HG03196 (cell line): ENCODE measurements around the gene SLC9C1.

Source experiments
- ATAC-seq: cut with Tn5 transposase; IDR thresholded peaks from one replicate; pipeline ENCODE4 v1.9.1; 2021; ENCODE audit not compliant: unreplicated experiment

The SLC9C1 gene

DNA sequence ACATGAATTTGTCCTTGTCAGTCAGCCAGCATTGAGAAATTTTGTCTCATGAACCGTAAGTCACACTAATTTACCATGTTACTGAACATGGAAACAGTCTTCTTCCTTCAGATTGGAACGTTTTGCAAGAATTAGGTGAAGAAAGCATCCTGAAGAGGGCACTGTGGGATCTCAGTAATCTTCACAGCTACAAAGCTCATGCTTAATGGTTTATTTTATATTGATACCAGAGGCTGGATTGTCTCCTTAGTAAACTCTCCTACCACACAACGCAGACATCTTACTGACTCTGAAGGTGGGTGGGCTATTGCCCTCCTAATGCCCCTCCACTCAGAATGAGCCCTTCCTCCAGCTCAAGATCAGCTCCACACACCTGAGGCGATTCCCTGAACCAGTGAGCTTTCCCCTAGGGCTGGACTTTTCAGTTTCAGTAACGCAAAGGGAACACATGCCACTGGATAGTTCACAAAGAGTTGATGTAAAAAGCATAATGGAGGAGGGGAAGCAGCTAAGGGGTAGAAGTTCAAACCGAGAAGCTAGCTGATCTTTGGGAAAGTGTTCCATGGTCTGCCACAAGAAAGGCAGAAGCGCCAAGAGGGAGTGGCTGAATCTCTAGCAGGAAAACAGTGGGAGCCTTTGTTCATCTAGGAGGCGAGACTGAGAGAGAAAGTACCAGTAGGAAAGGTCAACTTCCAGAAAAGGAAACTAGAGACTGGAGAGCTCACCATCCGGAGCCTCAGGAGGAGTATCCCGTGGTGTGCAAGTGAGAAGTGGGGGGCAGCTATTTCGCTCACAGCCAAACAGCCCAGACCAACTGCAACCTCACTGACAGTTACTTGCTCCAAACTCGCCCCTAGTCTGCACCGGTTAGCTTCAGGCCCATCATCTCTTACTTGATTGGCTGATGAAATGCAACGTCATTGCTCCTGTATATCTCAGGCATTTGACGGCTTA, at the start of gene SLC9C1:
TSS of gene SLC9C1 (minus strand) at position 849 of the 954 bp plus-strand sequence. CDS start 7,425 bp downstream, outside the sequence.
- ATAC-seq, result peak; percentile 48

DNA sequence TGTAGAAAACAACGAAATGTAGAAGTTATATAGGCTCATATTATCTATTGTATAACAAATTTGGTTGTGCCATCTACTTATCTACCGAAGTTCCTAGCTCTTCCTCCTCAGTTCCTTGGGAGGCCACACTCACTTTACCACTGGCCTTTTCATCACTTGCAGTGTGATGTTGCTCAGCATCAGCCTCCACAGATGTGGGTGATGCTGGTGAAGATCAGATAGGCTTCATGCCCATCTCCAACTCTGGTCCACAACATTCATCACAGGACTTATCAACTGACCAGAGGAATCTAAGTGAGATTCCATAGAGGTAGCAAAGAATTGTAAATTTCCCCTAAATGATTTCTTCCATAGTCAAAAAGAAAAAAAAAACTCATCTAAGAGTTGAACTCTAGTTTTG, 47.4 kb upstream of the SLC9C1 start:
- ATAC-seq, result no peak

DNA sequence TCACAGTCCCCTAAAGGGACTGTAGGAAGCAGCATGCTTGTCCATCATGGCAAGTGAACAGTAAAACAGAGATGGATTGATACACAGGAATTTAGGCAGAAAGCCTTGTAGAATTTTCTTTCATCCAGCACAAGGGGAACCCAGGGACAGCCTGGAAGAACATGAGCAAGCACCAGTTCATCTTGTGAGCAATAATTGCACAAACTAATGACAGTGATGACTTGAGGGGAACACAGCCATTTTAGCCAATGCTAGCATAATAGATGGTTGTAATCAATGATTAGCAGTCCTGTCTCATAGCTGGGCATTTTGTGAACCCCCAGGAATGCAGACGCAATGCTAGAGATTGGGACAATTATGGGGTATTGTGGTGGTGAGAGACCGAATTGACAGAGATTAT, 45.6 kb upstream of the SLC9C1 start:
- no peak for ATAC-seq

DNA sequence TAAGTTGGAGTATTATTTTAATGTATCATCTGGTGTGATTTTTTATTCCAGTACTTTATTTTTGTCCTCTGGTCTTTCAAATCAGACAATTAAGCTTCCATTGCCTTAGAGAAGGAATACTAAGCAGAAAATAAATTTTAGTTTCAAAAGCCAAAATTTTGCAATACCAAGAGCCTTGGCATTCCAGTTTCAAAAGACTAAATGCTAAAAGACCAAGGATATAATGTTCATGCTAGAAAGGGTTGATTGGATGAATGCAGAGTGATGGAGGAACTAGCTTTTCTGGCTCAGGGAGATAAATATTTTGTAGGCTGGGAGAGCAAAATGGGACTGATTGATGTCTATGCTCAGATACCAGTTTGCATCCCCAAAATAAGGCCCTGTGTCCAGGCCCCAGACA, 45.1 kb upstream of the SLC9C1 start:
- no peak for ATAC-seq

DNA sequence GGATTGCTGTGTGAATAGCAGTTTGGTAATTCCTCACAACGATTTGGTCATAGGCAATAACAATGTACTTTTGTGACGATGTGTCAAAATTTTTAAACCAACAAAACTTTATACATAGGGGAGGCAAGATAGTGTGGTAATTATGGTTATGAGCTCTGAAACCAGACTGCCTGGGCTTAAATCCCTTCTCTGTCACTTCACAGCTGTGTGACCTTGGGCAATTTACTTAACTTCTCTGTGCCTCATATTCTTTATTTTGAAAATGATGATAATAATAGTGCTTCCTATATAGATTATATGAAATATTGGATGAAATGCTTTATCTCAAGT, 44.7 kb upstream of the SLC9C1 start:
- no peak for ATAC-seq

DNA sequence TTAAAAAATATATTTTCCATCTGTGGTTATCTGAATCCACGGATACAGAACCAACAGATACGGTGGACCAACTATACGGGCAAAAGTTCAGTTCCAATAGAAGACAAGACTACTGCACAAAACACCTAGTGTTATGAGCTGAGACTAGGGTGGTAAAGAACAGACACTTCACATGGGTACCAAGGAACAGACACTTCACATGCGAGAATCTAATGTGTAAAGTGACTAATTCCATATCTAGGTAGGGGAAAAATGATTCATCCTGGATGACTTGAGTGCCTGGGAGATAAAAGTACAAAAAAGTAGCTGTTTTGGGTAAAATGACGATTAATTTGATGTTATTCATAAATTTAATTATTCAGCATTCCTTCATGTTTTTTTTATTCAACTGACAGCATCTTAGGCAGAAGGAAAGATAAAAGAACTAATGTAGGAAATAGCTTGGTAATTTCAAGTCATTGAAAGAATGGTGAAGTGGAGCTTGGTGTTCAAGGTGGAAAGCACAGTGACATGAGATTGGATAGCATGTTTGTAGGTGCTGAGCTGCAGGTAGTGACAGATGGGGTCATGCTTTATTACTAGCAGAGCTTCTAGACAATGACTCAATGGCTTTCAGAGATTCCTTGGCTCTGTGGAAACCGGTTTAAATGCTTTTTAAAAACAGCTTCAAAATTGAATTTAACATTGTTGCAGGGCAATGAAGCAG, 44.2 kb upstream of the SLC9C1 start:
- no peak for ATAC-seq

DNA sequence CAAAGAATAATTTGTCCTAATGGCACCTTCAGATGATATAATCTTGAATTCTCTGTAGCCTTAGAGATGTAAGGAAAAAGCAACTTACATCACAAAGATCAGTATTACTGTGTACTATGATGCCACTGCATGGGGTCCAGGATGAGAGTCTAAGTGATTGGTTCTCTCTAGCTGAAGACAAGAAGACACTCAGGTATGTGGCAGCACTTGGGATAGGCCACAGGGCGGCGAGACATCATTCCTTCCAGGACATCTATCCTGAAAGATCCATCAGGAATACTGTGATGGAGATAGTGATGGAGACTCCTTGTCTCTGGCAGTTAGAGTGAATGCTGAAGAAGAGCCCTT, 41.4 kb upstream of the SLC9C1 start:
- ATAC-seq, result no peak

DNA sequence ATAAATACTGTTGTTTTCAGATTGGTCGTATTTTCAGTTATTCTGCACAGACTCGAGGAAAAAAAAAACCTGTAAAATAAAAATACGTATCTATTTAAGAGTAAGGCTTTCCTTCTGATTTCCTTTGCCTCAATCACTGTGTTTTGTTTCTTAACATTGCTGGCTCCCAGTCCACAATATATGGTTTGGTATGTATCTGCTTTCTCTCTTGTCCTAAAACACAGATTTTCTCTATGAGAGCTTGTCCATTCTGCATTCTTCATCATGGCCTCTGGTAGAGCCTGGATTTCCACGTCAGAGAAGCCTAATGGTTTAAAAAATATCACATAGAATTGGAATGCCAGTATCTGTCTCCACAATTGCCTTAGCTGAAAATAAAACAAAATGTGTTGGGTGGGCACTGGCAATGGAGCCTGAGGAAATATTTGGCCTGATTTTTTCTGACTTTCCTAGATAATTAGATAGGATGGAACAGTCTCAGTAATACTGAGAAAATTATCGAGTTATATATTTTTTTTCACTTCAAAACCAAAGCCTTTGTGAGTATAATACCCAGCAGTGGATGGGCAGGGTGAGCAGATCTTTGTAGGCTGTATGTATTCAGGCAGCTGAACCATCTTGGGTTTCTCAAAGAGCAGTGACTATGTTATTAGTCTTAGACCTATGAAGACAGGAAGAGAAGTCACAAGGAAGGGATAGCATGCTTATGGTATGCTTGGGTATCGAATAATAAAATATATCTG, 40.8 kb upstream of the SLC9C1 start:
- ATAC-seq, result no peak

DNA sequence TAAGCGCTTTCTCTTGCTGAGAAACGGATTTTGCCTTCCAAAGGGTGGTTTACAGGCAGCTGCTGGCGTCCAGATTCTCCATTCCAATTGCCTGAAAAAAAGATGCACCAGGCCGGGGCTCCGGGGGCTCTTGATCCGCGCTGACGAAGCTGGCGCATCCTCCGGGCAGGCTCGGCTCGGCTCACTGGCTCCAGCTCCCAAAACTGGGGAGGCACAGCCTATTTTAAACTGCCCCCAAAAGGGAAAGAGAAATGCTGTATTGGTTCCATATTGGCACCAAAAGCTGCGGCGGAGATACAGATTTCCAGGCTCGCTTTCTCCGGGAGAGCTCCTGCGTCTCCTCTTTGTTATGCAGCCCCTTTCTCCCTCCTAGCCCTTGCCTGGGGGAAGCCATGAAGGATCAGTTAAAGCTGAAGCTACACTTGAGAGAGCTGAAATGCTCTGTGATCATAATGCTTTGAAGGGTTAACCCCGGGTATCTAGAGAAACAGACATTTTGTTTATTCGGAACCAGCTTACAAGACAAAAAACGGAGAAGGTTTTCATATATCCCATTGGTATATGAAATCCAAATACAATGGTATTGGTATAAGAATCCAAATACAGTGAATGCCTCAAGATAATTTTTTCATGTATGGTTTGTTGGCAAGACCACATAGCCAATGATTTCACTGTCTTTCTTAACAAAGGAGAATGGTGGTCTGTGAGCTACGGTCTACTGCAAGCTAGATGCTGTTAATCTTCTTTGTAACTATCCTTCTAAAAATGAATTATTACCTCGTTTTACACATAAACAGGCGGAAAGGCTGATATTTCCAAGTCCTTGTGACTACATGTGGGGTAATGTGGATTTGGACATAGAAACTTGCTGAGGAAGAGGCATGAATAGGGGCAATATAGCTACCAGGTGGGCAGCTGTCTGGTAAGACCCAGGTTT, 39.6 kb upstream of the SLC9C1 start:
- peak; percentile 36 for ATAC-seq

DNA sequence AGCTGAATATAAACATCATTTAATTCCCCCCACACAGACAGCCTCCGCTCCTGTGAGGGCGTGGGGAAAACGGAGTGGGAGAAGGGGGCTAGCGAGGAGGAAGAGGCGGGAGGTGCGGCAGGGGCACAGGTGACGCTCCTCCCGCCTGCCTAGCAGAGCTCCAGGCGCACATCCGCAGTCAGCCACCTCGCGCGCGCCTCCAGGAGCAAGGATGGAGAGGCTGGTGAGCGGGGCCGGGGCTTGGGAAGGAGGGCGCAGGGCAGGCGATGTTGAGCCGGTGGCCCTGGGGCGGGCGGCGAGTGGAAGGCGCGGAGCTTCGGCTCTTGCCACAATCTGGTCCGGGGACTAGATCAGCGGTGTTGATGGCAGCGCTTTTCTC, 39.0 kb upstream of the SLC9C1 start, which contains the start of gene CD200:
TSS of gene CD200 (plus strand) at position 155 of the 379 bp plus-strand sequence. CDS start at position 212, 57 bp downstream.
- peak; percentile 65 for ATAC-seq

DNA sequence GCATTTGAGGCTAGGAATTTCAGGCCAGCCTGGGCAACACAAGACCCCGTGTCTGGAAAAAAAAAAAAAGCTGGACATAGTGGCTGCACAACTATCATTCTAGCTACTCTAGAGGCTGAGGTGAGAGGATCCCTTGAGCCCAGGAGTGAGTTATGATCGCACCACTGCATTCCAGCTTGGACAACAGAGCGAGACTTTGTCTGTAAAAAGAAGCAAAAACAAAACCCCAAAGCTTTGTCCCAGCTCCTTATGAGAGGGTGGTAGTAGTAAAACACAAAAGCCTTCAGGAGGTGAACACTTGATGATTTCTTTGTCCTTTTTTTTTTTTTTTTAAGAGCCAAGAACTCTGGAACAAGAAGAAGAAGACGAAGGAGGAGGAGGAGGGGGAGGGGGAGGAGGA, 37.8 kb upstream of the SLC9C1 start:
- no peak for ATAC-seq

DNA sequence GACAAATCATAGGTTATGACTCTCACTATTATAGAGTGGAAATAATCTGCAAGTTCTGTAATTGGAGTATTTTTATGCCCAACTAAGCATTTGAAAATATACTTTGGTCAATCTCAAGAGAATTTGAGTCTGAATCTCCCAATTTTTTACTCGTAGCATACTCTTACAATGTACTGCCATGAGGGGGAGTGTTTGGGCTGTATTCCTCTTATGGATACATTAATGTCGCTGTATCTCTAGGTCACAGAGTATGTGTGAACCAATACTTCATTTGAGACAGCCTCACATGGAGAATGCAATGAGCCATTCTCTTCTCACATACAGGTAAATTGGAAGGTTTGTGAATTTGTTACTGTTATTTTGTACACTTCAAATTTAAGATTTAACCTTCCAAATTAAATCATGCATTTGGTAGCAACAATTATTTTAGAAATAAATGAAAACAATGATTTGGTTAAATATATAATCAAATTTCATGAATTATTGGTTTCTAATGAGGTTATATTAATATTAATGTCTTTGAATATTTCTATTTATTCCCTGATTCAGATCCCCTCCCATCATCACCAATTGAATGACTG, 33.4 kb upstream of the SLC9C1 start:
- ATAC-seq, result peak; percentile 96

DNA sequence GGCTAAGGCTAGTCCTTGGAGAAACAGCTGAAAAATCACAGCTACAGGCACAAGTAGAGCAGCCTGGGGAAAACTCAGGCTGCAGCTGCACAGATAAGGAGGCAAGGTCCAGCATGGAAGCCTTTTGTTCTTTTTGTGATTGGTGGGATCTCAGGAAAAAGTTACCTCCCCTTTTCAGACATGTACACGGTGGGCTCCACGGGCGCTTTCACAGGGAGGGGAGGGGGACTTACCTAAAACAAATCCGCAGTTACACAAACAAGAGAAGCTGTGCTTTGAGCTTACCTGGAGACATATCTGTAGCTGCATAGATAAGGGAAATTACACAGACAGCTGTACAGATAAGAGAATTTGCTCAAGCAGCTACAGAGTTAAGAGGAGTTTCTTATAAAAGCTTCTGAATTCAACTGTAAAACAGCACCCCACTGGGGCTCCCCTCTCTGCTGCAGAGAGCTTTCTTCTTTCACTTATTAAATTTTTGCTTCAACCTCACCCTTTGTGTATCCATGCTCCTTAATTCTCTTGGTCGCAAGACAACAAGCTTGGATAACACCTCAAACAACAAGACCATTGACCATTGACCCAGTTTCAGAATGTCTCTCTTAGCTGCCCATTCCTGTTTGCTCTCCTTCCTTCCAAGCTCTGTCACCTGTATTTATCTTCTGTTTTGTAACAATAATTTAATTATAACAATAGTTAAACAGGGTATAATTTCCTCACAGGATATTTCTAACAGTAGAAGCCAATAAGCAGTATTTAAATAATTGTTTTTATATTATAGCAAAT, 28.0 kb upstream of the SLC9C1 start:
- no peak for ATAC-seq

DNA sequence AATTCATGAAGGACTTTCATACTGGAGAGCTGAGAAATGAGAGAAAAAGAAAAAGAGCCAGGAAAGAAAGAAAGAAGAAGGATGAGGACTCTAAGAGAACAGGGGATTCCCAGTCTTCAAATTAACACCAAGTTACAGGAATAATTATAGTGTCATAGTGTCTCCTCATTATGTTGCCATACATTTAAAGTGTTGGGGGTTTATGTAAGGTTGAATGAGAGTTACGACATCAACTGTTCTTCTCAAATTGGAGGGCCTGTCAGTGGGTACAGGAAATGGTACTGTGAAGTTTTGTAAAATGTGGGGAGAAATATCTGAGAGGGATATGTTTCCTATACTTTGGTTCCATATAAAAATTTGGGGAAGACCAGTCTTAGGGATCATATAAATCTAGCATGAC, 26.7 kb upstream of the SLC9C1 start:
- ATAC-seq, result no peak

DNA sequence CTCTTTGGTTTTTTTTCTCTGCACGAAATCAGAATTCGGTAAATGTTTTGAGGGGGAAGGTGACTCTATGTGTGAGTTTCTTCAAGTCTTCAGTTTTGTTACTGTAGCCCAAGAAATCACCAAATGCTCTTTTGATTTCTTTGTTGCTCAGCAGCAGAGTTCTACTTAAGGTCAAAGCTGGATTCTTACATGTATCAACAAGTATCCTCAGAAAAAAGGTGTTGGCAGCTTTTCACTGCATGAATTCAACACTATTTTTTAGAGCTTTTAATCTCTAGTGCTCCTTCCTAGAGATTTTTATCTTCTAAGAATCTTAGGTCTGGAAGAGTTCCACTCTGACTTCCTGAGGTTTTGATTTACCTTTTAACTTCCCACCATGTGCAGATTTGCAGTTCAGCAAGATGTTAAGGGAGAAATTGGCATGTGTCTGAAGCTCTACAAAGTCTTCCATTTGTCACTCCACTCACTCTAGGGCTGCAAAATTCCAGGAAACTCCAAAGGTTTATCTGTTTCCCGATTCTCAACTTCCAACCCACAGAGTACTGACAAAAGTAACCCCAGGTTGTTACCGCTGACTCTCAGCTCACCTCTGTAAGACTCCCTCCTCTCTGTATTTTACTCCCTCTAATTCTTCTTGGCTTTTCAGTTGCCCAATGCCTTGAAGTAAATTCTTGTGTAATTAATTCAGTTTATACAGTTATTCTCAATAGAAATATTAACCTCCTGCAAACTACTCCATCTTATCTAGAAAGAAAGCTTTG, 25.7 kb upstream of the SLC9C1 start:
- ATAC-seq, result no peak

DNA sequence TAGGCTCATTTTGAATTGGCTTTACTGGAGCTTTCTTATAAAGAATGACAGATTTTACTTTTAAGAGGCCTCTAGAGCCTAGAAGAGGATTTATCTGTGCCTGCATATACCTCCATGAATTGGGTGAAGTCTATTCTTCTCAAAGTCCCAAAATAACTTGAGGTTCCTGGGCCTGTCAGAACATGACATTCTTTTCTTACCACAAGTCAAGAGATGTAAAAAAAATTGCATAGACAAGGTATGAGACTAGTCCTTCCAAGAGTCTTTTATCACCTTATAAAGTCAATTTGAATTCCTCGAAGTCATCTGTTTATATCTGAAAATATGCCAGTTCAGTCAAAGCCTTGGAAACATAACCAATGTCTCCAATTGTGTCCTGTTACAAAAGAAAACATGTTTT, 21.8 kb upstream of the SLC9C1 start:
- ATAC-seq, result no peak

DNA sequence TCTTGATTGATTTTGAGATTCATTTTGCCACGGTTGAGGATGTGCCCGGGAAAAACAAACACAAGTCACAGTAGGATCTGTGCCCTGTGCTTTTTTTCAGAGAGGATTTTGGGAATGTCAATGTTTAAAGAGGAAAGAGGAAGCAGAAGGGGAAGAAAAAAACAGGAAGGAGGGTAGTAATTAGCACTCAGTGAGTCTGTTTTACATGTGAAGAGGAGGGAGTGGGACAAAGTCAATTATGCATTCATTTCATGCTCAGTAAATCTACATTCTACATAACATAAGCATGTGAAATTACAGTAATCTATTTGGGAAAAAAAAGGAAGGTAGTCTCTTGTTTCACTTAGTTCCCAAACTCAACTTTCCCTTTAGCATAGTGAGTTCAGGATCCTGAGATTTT, 20.6 kb upstream of the SLC9C1 start:
- no peak for ATAC-seq

DNA sequence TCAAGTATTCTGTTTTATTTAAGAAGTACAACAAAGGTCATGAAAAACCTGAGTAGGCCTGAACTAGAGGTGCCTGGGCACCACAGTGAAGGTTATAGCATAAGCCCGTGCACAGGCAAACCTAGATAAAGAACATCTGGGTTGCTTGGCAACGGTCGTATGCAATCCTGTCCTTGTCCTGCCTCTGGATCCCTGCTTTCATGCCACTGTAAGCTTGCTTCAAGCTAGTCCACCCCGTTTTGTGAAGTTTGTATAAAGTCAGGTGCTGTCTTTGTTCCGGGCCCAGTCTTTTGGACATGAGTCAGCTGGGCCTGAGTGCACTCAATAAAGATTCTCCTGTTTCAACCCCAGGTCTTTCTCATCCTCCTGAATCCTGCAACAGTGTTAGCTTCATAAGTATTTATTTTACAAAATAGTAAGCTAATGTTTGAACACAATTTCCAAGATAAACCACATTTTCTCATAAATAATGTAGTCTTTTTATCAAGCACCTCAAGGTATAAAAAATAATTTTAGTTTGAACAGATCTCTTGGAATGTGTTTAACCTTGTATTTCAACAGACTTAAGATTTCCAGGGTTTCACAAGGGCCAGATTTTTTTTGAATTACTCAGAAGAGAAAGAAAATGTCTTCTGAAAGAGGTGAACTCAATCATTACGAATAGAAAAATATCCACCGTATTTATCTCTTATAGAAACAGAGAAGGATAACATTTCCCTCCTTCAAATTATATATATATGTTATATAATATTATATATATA, 14.3 kb upstream of the SLC9C1 start:
- ATAC-seq, result no peak
